HG02571 (cell line): ENCODE results near the gene GZMA.
"Not testable (repeated sequence)": the region's sequence is repeated elsewhere in the genome, so short reads cannot be mapped to it uniquely, and the experiment has no call there.

ENCODE experiments used
- ATAC-seq: cut with Tn5 transposase; IDR thresholded peaks from one replicate; pipeline ENCODE4 v1.9.1; 2021; ENCODE audit warnings: mild to moderate bottlenecking, moderate library complexity; ENCODE audit not compliant: unreplicated experiment

Gene GZMA

DNA sequence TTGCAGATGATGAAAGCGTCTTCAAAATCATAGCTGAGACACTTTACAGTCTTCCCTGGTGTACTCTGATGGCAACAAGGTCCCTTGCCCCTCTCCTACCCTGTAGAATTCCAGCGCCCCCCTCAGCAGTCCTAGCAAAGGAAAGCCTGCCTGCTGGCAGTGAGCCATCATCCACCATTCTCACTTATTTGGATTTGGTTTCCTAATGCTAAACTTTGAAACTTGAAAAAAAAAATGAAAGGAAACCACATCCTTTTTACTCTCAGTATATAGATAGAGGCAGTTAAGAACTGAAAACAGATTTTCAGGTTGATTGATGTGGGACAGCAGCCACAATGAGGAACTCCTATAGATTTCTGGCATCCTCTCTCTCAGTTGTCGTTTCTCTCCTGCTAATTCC lies at the start of gene GZMA:
TSS of gene GZMA (plus strand) at position 299 of the 400 bp plus-strand sequence. CDS start at position 336, 37 bp downstream.
- no peak for ATAC-seq

DNA sequence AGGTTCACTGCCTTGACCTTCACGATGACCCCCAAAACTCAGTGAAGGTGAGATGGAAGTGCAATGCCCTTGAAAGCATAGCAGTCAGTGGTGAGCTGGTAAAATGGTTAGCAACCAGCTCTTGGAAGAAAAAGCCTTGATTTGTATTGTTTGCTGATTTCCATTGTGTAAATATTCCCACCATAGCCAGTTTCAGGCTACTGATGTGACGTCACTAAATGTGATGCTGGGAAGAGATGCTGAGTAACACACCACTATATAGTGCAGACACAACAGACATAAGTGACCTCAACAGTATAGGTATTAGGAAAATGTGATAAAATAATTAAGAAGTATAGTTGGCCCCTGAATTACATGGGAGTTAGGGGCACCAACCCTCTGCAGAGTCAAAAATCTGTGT lies 47.3 kb upstream of the GZMA start:
- no peak for ATAC-seq

DNA sequence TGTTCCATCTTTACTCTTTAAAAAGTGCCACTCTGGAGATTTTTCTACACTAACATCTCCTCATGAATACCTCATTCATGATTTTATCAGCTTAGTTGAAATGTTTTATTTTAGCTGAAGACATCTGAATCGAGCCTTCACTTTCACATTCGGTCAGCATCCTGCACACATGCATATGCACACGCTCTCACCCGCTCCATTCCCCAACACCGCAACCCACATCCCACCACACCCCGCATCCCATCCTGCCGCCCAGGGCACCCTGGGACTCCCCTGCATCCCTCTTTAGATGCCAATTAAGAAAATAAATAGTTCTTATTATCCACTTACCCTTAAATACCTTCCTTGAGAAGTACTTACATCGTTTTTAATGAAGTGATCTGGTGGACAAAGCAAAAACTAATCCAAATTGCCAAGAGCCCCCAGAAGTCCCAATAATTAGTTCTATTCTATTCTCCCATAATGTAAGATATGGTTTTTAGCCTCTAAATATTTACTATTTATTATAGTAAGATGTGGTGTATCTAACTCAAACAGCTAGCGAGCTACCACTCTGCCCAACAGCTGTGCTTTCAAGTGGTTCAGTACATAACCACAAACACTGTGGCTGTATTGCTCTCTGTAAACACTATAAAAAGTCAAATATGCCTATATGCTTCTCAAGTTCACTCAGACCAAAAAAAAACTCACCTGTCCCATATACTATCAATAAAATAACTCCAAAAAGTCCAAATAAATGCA lies 40.2 kb upstream of the GZMA start:
- ATAC-seq = no peak

DNA sequence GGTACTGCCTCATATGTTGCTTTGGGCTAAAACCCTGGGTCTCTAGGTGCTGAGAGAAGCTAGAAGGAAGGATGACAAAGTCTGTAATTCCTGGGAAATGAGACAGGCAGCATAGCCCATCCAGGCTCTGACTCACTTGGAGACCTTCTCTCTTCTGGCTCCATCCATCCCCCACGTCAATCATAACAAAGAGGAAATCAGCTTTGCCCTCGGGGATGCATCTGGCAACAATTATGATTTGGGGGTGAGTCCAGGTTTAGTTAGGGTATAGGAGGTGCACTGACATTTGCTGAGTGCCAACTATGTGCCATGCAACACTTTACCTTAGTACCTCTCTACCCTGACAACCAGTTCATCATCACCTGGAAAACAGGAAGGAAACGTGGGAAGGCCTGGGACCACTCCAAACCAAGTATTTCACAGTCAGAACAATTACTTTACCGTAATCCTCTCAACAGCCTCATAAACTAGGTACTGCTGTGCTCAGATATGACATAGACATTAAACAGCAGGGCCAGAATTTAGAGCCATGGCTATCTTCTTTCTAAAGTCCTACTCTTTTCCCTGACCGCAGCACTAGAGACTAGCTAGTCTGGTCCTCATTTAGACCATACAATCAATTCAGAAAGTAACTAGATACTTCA lies 39.1 kb upstream of the GZMA start:
- no peak for ATAC-seq

DNA sequence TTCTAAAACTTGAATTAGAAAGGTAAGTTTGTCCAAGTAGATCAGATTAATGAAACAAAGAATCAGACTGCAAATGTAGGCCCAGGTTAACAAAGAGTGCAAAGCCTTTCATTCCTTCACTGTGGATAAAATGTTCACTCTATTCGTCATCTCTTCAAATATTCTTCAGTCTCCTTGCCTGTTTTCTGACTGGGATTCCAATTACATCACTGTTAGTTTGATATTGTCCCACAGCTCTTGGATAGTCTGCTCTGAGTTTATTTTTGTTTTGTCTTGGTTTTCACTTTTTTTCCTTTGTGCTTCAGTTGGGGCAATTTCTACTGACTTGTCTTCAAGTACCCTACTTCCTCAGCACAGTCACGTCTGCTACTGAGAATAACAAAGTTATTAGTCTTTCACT lies 38.5 kb upstream of the GZMA start:
- no peak for ATAC-seq

DNA sequence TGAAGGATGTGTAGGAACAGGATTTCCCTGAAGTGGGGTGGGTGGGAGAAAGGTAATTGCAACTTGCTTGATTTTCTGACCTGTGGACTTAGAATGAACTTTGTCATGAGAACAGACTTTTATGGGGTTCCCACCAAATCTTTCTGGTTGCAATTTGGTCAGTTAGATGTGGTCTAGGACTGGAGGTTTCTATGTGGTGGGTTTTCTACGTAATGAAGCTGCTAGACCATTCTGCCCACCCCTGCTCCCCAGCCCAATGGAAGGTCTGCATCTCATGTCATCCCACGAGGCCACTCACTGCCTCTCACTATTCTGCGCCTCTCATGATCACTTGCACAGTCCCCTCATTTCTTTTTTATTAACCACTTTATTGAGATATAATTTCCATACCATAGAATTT lies 37.9 kb upstream of the GZMA start:
- no peak for ATAC-seq

DNA sequence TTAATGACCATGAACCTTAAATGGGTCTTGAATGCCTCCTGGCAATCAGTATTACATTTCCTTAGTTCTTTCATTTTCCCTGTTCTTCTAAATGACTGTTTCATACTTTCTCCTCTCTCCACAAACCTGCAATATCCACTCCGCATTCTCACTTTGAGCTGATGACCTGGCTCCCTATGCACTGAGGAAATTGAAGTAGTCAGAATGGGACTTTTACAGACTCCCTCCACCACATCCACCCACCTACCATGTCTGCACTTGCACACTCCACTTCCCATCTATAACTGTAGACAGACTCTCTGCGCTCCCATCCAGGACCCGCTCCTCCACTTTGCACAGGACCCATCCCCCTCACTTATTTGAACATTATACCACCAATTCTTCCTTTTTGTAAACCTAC lies 36.2 kb upstream of the GZMA start:
- no peak for ATAC-seq

DNA sequence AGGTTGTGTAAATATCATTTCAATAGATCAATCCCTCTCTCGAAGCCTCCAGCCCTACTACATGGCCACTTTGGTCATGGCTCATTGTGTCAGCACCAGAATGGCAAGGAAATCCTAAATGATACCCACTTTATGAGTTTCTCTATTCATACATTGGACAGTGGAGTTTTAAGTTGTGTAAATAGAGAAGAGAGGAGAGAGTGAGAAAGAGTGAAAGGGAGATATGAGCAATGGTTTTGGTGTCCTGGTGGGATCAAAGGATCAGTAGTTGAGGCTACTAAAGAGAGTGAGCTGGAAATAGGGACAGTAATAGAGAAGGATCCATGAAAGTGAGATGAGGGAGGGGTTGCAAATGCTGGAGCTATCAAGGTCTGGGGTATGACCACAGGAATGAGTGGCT lies 31.5 kb upstream of the GZMA start:
- no peak for ATAC-seq

DNA sequence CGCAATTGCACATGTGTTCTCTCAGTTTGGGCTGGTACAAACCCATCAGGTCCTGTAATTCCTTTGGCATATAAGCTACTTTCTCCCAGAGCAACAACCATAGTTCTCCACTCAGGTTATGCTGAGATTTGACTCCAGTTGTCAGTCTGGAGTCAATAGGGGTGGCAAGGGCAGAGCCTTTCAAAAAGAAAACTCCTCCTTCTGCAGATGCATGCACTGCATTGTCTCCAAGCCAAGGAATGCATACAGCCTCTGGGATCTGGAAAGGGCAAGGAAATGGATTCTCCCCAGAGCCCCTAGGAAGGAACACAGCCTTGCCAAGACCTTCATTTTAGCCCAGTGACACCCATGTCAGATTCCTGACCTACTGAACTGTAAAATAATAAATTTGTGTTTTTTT lies 31.0 kb upstream of the GZMA start:
- no peak for ATAC-seq

DNA sequence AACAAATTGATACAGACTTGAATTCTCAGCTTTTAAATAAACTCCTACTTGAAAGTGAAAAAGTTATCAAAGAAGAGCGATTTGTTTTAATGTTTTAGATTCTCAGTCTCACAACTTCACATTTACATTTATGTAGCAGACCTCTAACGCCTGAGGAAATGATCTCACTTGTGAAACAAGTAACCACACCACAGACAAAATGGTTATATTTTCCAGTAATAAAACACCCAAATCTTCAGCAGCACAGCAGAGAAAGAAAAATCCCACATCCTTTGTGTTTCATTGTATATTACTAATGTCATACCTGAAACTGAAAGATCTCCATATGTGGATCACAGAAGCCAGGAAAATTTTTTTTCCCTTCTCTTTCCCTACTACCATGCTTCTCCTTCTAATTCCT lies 29.8 kb upstream of the GZMA start:
- ATAC-seq = no peak

DNA sequence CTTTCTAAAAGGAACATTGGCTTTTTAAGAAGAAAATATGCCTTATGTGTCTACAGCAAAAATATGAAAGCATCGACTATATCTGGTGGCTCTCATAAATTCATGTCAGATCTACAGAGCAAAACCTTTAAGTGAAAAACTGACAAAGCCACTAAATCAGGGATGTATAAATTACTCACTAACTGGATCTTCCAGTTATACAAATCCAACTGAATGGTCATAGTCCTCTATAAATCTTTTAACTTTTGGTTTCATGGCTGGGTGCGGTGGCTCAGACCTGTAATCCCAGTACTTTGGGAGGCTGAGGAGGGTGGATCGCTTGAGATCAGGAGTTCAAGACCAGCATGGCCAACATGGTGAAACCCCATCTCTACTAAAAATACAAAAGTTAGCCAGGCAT lies 29.2 kb upstream of the GZMA start:
- no peak for ATAC-seq

DNA sequence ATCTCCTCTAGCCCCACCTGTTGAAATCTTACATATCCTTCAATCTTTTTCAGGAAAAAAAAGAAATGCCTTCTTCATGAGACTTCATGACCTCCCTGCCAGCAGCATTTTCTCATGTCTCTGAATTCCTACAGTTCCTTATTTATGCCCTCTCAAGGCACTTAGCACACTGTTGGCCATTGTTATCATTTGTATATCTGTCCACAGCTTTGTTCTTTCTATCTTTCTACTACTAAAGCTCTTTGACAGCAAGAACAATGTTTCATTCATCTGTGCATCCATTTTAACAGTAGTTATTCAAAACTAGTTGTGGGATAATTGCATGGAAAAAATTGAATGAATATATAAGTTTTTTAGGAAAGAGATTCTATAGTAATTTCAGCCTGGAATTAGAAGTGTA lies 20.9 kb upstream of the GZMA start:
- no peak for ATAC-seq

DNA sequence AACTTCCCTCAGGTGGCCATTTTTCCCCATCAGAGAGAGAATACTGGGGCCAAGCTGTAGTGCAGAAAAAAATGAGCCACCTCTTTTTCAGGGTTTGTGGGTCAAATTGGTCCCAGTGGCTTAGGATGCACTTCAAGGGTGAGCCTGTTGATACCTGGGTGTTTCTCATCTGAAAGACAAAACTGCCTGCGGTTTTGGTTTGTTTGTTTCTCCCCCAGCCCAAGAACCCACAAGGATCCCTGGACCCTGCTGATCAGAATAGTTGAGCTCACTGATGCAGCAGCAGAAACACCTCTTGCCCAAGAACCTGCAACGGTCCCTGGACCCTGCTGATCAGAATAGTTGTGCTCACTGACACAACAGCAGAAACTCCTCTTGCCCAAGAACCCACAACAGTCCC lies 13.1 kb upstream of the GZMA start:
- not testable (repeated sequence) for ATAC-seq

DNA sequence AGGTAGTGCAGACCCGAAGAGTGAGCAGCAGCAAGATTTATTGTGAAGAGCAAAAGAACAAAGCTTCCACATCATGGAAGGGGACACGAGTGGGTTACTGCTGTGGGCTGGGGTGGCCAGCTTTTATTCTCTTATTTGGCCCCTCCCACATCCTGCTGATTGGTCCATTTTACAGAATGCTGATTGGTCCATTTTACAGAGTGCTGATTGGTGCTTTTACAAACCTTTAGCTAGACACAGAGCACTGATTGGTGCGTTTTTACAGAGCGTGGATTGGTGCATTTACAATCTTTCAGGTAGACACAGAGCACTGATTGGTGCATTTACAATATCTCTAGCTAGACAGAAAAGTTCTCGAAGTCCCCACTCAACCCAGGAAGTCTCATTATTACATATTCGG lies 11.4 kb upstream of the GZMA start:
- ATAC-seq = not testable (repeated sequence)

DNA sequence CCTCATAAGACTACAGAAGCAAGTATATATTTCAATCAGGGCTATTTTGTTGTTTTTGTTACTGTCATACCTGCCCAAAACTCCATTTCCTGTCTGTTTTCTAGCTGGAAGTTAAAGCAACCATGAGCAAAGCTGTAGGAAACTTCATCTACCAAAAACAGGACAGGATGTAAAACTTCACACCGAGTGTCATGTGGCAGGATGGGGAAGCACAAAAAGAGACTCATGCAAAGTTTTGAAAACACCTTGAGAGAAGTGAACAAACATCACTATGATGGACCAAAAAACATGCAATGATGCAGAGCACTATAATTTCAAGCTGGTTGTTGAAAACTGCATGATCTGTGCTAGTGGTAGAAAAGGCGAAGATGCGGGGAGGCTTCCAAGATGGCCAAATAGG lies 6.3 kb upstream of the GZMA start:
- no peak for ATAC-seq

DNA sequence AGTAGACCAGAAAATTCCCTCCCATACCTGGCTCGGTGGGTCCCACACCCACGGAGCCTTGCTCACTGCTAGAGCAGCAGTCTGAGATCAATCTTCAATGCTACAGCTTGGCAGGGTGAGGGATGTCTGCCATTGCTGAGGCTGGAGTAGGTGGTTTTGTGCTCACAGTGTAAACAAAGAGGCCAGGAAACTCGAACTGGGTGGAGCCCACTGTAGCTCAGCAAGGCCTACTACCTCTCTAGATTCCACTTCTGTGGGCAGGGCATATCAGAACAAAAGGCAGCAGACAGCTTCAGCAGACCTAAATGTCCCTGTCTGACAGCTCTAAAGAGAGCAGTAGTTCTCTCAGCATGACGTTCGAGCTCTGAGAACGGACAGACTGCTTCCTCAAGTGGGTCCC lies 5.6 kb upstream of the GZMA start:
- ATAC-seq = no peak

DNA sequence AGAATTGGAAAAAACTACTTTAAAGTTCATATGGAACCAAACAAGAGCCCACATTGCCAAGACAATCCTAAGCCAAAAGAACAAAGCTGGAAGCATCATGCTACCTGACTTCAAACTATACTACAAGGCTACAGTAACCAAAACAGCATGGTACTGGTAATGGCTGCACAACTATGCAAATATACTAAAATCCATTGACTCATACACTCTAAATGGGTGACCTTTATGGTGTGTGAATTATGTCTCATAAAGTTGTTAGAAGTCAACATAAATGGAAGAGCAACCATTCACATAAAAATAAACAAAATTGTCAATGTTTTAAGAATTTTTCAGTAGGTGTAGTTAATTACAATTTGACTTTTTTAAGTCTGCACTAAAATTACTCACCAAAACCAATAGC lies 1.3 kb upstream of the GZMA start:
- not testable (repeated sequence) for ATAC-seq

DNA sequence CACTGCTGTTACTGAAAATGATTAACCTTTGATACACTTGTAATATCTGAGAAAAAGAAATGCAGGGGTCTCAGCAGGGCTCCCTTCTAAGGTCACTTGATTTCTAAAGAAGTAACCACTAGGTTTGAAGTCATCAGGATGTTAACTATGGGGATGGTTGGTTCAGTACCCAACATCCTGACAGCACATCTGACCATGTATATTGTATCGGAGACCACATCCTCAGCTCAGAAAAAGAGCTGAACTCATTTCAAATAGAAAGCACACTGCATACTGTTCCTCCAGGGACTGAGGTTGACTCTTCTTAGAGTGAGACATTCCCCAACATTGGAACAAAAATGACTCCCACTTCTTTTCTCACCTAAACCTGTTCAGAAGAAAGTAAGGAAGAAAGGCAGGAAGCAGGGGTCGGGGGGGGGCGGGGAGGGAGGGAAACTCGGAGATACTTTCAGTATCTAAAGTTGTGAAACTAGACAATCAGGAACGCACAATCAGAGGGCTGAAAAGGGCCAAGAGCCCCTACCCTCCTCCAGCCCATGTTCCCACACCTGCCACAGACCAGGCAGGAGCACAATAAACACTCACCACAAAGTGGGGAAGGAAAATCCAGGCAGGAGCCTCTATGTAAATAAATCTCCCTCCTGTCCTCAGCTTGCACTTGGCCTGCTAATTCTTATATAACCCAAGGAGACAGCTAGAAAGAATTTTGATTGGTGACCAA lies 730 bp upstream of the GZMA start:
- ATAC-seq = no peak

DNA sequence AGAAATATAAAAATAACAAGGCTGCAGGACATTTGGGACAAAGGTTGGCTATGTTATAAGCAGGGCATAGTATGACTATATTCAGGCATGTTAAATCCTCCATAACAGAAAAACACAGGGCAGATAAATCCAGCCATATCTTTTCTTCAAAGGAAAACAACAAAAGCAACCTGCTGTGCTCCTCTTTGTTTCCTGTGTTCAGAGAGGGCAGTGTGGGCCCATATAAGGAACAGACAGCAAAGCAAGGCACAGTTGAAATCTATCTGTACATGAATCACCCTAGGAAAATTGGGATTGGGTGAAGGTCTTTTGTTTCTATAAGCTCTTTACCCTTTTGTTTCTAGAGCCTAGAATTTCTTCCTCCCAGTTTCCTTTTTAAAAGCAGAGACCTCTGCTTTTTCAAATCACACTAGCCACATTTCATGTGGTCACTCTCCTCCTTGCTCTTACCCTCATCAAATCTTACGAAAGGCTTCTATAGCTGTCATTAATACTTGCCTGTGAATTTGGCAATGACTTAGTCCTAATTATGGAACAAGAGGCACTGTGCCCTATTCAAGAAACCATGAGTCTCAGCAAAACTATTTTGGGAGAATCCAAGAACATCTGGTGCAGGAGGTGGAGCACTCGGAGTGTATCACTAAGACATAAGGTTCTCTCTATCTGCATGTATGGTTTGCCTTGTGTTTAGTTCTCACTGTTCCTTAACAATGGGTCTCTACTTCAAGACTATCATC lies 1.8 kb downstream of the GZMA start:
- ATAC-seq = no peak

DNA sequence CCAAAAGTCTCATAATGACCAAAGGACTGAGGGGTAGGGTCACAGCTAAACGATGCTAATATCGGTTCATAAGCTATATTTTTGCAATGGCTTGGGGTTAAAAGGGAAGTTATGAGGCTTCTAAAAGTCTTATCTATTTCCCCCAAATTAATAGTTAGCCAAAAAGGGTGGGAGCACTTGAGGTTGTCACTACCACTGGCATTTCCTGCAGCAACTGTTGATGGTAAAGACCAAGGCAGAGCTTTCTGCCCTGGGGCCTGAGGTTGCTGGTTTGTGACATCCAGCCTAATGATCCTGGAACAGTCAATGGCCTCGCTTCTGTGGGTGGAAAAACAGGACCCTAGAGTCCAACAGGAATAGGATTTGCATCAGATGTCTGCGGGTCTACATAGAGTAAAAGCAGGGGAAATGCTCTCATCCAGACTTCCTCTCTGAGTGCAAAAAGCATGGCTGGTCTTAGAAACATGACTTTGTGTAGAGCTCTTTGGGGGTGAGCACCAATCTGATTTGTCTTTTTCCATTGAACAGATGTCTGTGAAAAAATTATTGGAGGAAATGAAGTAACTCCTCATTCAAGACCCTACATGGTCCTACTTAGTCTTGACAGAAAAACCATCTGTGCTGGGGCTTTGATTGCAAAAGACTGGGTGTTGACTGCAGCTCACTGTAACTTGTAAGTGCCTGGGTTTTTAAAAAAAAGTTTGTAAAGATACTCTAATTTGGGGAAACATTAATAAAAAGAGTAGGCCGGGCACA lies 2.7 kb downstream of the GZMA start:
- ATAC-seq = no peak

DNA sequence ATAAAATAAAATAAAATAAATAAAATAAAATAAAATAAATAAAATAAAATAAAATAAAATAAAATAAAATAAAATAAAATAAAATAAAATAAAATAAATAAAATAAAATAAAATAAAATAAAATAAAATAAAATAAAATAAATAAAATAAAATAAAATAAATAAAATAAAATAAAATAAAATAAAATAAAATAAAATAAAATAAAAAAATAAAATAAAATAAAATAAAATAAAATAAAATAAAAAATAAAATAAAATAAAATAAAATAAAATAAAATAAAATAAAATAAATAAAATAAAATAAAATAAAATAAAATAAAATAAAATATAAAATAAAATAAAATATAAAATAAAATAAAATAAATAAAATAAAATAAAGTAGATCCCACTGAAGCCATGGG lies 3.5 kb downstream of the GZMA start:
- not testable (repeated sequence) for ATAC-seq
